Subcutaneous abdominal adipose tissue (tissue), 5 donors: ENCODE data around the gene ABCF1.

Source experiments
- H3K27ac ChIP-seq: one replicate; pipeline ENCODE4 v1.7.0; 2013; ENCODE audit warnings: low read depth, mild to moderate bottlenecking, inconsistent platforms, low read length, moderate library complexity
- H3K27me3 ChIP-seq, 5 donors: one replicate each; pipeline ENCODE4 v1.7.0; 2013; ENCODE audit warnings: low read length in 5 of 5, inconsistent platforms in 1 of 5; ENCODE audit not compliant: control insufficient read depth in 5 of 5, insufficient read depth in 4 of 5
- H3K36me3 ChIP-seq, 5 donors: one replicate each; pipeline ENCODE4 v1.7.0; 2013; ENCODE audit warnings: low read length in 5 of 5; ENCODE audit not compliant: control insufficient read depth in 5 of 5, insufficient read depth in 5 of 5
- H3K4me1 ChIP-seq, 5 donors: one replicate each; pipeline ENCODE4 v1.7.0; 2013; ENCODE audit warnings: low read length in 5 of 5, mild to moderate bottlenecking in 3 of 5, moderate library complexity in 1 of 5; ENCODE audit not compliant: control insufficient read depth in 5 of 5, insufficient read depth in 5 of 5
- H3K4me3 ChIP-seq, 5 donors: one replicate each; pipeline ENCODE4 v1.7.0; 2013; ENCODE audit warnings: low read length in 5 of 5, low read depth in 1 of 5
- H3K9ac ChIP-seq, 5 donors: one replicate each; pipeline ENCODE4 v1.7.0; 2013; ENCODE audit warnings: low read length in 5 of 5, mild to moderate bottlenecking in 4 of 5, moderate library complexity in 3 of 5
- H3K9me3 ChIP-seq, 5 donors: one replicate each; pipeline ENCODE4 v1.7.0; 2013; ENCODE audit warnings: low read length in 5 of 5; ENCODE audit not compliant: control insufficient read depth in 5 of 5
- donor health status: healthy.
- donor health status: healthy.
- donor health status: healthy.
- donor health status: healthy.
- donor health status: healthy.

ABCF1 gene

DNA sequence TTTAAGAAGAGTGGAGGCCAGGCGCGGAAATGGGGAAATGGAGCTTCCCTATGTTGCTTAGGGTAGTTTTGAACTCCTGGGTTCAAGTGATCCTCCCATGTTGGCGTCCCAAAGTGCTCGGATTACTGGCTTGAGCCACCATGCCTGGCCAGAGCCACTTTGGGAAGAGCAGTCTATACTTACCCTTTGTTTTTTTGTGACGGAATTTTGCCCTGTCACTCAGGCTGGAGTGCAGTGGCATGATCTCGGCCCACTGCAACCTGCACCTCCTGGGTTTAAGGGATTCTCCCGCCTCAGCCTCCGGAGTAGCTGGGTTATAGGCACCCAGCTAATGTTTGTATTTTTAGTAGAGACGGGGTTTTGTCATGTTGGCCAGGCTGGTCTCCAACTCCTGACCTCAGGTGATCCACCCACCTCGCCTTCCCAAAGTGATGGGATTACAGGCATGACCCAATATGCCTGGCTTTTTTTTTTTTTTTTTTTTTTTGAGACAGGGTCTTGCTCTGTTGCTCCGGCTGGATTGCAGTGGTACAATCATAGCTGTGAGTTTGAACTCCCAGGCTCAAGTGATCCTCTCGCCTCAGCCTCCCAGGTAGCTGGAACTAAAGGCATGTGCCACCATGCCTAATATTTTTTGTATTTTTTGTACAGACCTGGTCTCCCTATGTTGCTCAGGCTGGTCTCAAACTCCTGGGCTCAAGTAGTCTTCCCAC is 27.8 kb downstream of the ABCF1 start:
- no peaks in the 10 kb centered on the region for H3K27me3 ChIP-seq
- peaks cover 4 to 50% (median 44%) of the 10 kb centered on the region in 5 donors for H3K36me3 ChIP-seq
- H3K4me3 ChIP-seq = no peak overlapping the region
- peaks cover 0 to 2% (median 0%) of the 10 kb centered on the region in 5 donors for H3K4me1 ChIP-seq
- no peak overlapping the region for H3K27ac ChIP-seq
- no peak overlapping the region for H3K9ac ChIP-seq
- no peaks in the 10 kb centered on the region for H3K9me3 ChIP-seq

DNA sequence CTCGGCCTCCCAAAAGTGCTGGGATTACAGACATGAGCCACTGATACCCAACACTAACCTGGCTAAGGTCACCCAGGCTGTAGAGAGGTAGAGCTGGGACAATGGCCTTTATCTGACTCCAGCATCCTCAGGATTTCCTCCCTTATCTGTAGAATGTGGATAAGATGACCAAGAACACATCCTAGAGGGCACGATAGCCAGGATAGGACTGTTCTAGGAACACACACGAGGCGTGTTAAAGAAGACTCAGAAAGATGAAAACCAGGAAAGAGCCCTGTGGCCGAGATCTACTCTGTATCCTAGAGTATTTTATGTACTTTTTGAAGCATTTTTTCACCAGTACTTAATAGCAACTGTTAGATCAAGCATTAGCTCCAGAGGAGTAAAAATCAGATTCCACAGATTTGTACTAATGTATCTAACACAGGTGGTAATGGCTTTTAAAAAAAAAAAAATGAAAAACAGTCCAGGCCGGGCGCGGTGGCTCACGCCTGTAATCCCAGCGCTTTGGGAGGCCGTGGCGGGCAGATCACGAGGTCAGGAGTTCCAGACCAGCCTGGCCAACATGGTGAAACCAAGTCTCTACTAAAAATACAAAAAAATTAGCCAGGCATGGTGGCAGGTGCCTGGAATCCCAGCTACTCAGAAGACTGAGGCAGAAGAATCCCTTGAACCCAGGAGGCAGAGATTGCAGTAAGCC is 28.5 kb downstream of the ABCF1 start:
- H3K27ac ChIP-seq = no peak overlapping the region
- no peak overlapping the region for H3K4me3 ChIP-seq
- no peak overlapping the region for H3K9ac ChIP-seq
- H3K27me3 ChIP-seq = no peaks in the 10 kb centered on the region
- H3K4me1 ChIP-seq = peaks cover 0 to 2% (median 0%) of the 10 kb centered on the region in 5 donors
- H3K36me3 ChIP-seq = peaks cover 8 to 50% (median 44%) of the 10 kb centered on the region in 5 donors
- H3K9me3 ChIP-seq = no peaks in the 10 kb centered on the region

GRCh38 chr6:30600451-30600961 is 29.3 kb downstream of the ABCF1 start:
- H3K4me3 ChIP-seq = no peak overlapping the region
- H3K9ac ChIP-seq = no peak overlapping the region
- no peaks in the 10 kb centered on the region for H3K9me3 ChIP-seq
- H3K4me1 ChIP-seq = peaks cover 0 to 2% (median 0%) of the 10 kb centered on the region in 5 donors
- no peak overlapping the region for H3K27ac ChIP-seq
- H3K36me3 ChIP-seq = peaks cover 11 to 53% (median 51%) of the 10 kb centered on the region in 5 donors
- no peaks in the 10 kb centered on the region for H3K27me3 ChIP-seq

GRCh38 chr6:30601436-30601814 is 30.2 kb downstream of the ABCF1 start:
- Histone ChIP-seq H3K36me3 (peaks cover 11 to 61% (median 59%) of the 10 kb centered on the region in 5 donors), H3K4me3 (no peak overlapping the region), H3K9me3 (no peaks in the 10 kb centered on the region), H3K27me3 (no peaks in the 10 kb centered on the region), H3K27ac (no peak overlapping the region), H3K4me1 (peaks cover 0 to 2% (median 0%) of the 10 kb centered on the region in 5 donors), H3K9ac (no peak overlapping the region)

DNA sequence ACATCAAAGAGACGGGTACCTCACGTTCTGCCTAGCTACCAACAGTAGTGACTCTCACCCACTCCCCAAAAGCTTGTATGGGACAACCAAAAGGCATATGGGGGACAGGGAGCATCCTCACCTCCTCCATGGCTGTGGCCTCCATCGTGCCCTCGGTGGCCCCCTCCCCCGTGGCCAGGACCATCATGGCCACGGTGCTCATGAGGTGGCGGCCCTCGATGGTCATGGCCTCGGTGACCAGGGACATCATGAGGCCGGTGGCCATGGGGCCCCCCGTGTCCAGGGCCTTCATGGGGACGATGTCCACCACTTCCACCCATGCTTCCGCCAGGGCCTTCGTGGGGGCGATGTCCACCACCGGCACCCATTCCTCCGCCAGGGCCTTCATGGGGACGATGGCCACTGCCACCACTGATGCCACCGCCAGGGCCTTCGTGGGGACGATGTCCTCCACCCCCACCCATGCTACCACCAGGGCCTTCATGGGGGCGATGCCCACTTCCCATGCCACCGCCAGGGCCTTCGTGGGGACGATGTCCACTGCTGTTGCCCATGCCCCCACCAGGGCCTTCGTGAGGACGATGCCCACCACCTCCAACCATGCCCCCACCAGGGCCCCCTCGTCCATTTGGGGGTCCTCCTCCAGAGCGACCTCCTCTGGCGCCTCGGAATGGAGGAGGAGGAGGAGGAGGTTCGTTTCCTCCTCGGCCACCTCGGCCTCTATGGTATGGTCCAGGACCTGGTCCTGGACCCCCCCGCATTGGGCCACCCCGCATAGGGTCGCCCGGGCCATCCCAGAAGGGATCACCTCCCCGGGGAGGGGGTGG is 30.8 kb downstream of the ABCF1 start:
- Histone ChIP-seq H3K36me3 (peaks cover 11 to 67% (median 63%) of the 10 kb centered on the region in 5 donors), H3K9ac (no peak overlapping the region), H3K27me3 (no peaks in the 10 kb centered on the region)

GRCh38 chr6:30603961-30604360 is 32.7 kb downstream of the ABCF1 start:
- H3K27me3 ChIP-seq = no peaks in the 10 kb centered on the region
- H3K9ac ChIP-seq = no peak overlapping the region
- H3K4me1 ChIP-seq = peaks cover 0 to 12% (median 4%) of the 10 kb centered on the region in 5 donors
- no peak overlapping the region for H3K4me3 ChIP-seq
- H3K9me3 ChIP-seq = no peaks in the 10 kb centered on the region
- H3K27ac ChIP-seq = no peak overlapping the region
- peaks cover 17 to 85% (median 72%) of the 10 kb centered on the region in 5 donors for H3K36me3 ChIP-seq

More for the DNA sequence above, 30.8 kb downstream of the ABCF1 start:
- no peak overlapping the region for H3K4me3 ChIP-seq
- H3K27ac ChIP-seq = no peak overlapping the region
- peaks cover 0 to 2% (median 0%) of the 10 kb centered on the region in 5 donors for H3K4me1 ChIP-seq
- no peaks in the 10 kb centered on the region for H3K9me3 ChIP-seq

DNA sequence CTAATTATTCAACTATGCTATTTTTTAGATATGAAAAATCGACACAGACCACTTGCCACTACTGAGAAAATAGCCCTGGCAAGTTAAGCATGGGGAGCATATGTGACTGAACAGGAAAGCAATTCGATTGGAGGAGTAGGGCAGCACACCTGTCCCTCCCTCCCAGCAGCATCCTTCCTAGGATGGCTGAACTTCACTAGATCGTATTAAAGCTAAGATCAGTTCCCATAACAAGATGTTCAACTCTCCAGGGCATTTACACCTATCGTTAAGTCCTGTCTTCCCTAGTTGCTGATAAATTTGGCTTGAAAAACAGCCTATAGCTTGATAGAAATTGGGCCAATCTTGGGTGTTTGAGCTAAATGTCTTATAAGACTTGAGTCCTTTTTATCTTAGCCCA is 38.8 kb downstream of the ABCF1 start:
- Histone ChIP-seq H3K9me3 (no peaks in the 10 kb centered on the region), H3K36me3 (peaks cover 6 to 44% (median 30%) of the 10 kb centered on the region in 5 donors), H3K27ac (no peak overlapping the region), H3K4me3 (no peak overlapping the region), H3K9ac (no peak overlapping the region), H3K4me1 (peaks cover 3 to 54% (median 48%) of the 10 kb centered on the region in 5 donors), H3K27me3 (no peaks in the 10 kb centered on the region)

- H3K4me1 ChIP-seq = peaks cover 3 to 54% (median 51%) of the 10 kb centered on the region in 5 donors
- H3K36me3 ChIP-seq = peaks cover 6 to 37% (median 23%) of the 10 kb centered on the region in 5 donors
- no peak overlapping the region for H3K27ac ChIP-seq
- no peaks in the 10 kb centered on the region for H3K27me3 ChIP-seq
- H3K4me3 ChIP-seq = no peak overlapping the region
- no peak overlapping the region for H3K9ac ChIP-seq
- no peaks in the 10 kb centered on the region for H3K9me3 ChIP-seq
Observed at GRCh38 chr6:30611150-30611855, 40.1 kb downstream of the ABCF1 start.

- no peak overlapping the region for H3K9ac ChIP-seq
- H3K36me3 ChIP-seq = peaks cover 6 to 37% (median 22%) of the 10 kb centered on the region in 5 donors
- no peak overlapping the region for H3K27ac ChIP-seq
- H3K27me3 ChIP-seq = no peaks in the 10 kb centered on the region
- peaks cover 3 to 54% (median 51%) of the 10 kb centered on the region in 5 donors for H3K4me1 ChIP-seq
- H3K9me3 ChIP-seq = no peaks in the 10 kb centered on the region
- no peak overlapping the region for H3K4me3 ChIP-seq
Observed at GRCh38 chr6:30611856-30612194, 40.6 kb downstream of the ABCF1 start.
